Liver (tissue), 9 donors: ENCODE measurements around the gene IL21R. TPM values are rescaled to one million over a fixed set of nuclear protein-coding genes. Genes with fewer than 3 reads are reported as not detected.

ENCODE experiments used
- DNase-seq: peaks from one replicate; pipeline ENCODE4 v3.0.0-alpha.2; 2017; ENCODE audit warnings: low spot score
- H3K27ac ChIP-seq, 2 donors: one replicate each; pipeline ENCODE4 v1.7.0; 2013; ENCODE audit warnings: inconsistent platforms in 2 of 2, low read length in 2 of 2, control low read depth in 1 of 2, low read depth in 1 of 2, mild to moderate bottlenecking in 1 of 2
- H3K27me3 ChIP-seq, 4 donors: one replicate each; pipeline versions ENCODE4 v1.6.1 to v1.7.0; 2013; ENCODE audit warnings: low read length in 3 of 4, inconsistent platforms in 1 of 4, mild to moderate bottlenecking in 1 of 4, moderate library complexity in 1 of 4; ENCODE audit not compliant: control insufficient read depth in 4 of 4, insufficient read depth in 4 of 4
- H3K36me3 ChIP-seq, 4 donors: one replicate each; pipeline versions ENCODE4 v1.6.1 to v1.7.0; 2013; ENCODE audit warnings: low read length in 3 of 4, mild to moderate bottlenecking in 3 of 4, low read depth in 1 of 4, moderate library complexity in 1 of 4; ENCODE audit not compliant: control insufficient read depth in 4 of 4, insufficient read depth in 3 of 4
- H3K4me1 ChIP-seq, 4 donors: one replicate each; pipeline versions ENCODE4 v1.6.1 to v1.7.0; 2013; ENCODE audit warnings: low read length in 3 of 4, mild to moderate bottlenecking in 3 of 4, moderate library complexity in 1 of 4; ENCODE audit not compliant: control insufficient read depth in 4 of 4, insufficient read depth in 4 of 4
- H3K4me3 ChIP-seq, 3 donors: one replicate each; pipeline versions ENCODE4 v1.6.1 to v1.7.0; 2013; ENCODE audit warnings: low read length in 3 of 3, control low read depth in 1 of 3, low read depth in 1 of 3, mild to moderate bottlenecking in 1 of 3
- H3K9ac ChIP-seq, 2 donors: one replicate each; pipeline ENCODE4 v1.7.0; 2013; ENCODE audit warnings: low read length in 2 of 2, mild to moderate bottlenecking in 2 of 2, moderate library complexity in 2 of 2, control low read depth in 1 of 2, low read depth in 1 of 2
- H3K9me3 ChIP-seq, 4 donors: one replicate each; pipeline versions ENCODE4 v1.6.1 to v1.7.0; 2013; ENCODE audit warnings: low read length in 3 of 4; ENCODE audit not compliant: control insufficient read depth in 4 of 4
- MAX ChIP-seq: IDR thresholded peaks from 2 replicates; pipeline ENCODE4 v1.6.1; 2016; ENCODE audit warnings: antibody characterized with exemption
- WGBS: extraction: QIAGEN DNeasy Blood & Tissue Kit; methylation state at CpG from one replicate; pipeline ENCODE4 v1.1.7; 2013; 5-methylcytosine and 5-hydroxymethylcytosine counted together
- polyA plus RNA-seq, 2 donors: library from polyadenylated mRNA; stranded (reverse) in 1 of 2; unstranded in 1 of 2; fragments of 200-250 nt in 1 of 2; fragments of >200 nt in 1 of 2; fragmentation: Nextera tagmentation in 1 of 2; extraction: Ambion mirVana in 1 of 2; gene quantifications; one replicate each; pipeline versions ENCODE4 v1.2.1 to v1.2.3, GENCODE V29; 2013 to 2015
- total RNA-seq, 2 donors: library from RNA; depleted of rRNA; stranded (reverse); fragments of >200 nt; gene quantifications; one replicate each; pipeline ENCODE4 v1.2.3, GENCODE V29; 2014
- donor health status: healthy.
- donor health status: healthy.
- donor health status: healthy.
- donor health status: healthy.
- donor health status: healthy.

The IL21R gene
- total and polyA plus RNA-seq, 4 donors, result 0.19 to 0.84 (median 0.39) TPM

GRCh38 chr16:27500801-27501200 is 98.8 kb downstream of the IL21R start:
- H3K27me3 ChIP-seq, result no peaks in the 10 kb centered on the region
- no peak overlapping the region for H3K4me3 ChIP-seq
- no peak overlapping the region for H3K9ac ChIP-seq
- 98% methylated on average over 3 of the region's 3 CpGs for WGBS
- no peak overlapping the region for H3K27ac ChIP-seq
- no peak for DNase-seq
- H3K4me1 ChIP-seq, result no peaks in the 10 kb centered on the region
- TF ChIP-seq MAX, result no peak
- no peaks in the 10 kb centered on the region for H3K9me3 ChIP-seq
- H3K36me3 ChIP-seq, result peaks cover 23 to 96% (median 68%) of the 10 kb centered on the region in 4 donors

Other genes with a start within 250 kb of the IL21R start
- 100 to 1,000 TPM in 1 of 2 donors, 1 to 10 TPM in 1; 4.6 to 198 TPM for gene KDM8, start 198.6 kb upstream of the IL21R start, total RNA-seq
- 10 to 100 TPM; 96.7 to 98.7 TPM for gene KDM8, start 198.6 kb upstream of the IL21R start, polyA plus RNA-seq
- gene NSMCE1, start 133.4 kb upstream of the IL21R start, total RNA-seq, result 10 to 100 TPM; 16.5 to 16.6 TPM
- gene NSMCE1, start 133.4 kb upstream of the IL21R start, polyA plus RNA-seq, result 10 to 100 TPM; 26.9 to 39.0 TPM
- 10 to 100 TPM; 18.0 to 61.9 TPM for gene IL4R, start 88.2 kb upstream of the IL21R start, total RNA-seq
- gene IL4R, start 88.2 kb upstream of the IL21R start, polyA plus RNA-seq, result 10 to 100 TPM; 15.5 to 41.8 TPM
- gene GTF3C1, start 147.7 kb downstream of the IL21R start, total RNA-seq, result 10 to 100 TPM; 27.8 to 28.0 TPM
- gene GTF3C1, start 147.7 kb downstream of the IL21R start, polyA plus RNA-seq, result 10 to 100 TPM; 15.3 to 16.6 TPM
- 1 to 10 TPM; 6.4 to 6.5 TPM for gene KATNIP, start 148.0 kb downstream of the IL21R start, total RNA-seq
- gene KATNIP, start 148.0 kb downstream of the IL21R start, polyA plus RNA-seq, result 1 to 10 TPM; 2.0 to 2.5 TPM